Peyer's patch (tissue), 4 donors: ENCODE results near the gene STXBP1. TPM values are rescaled to one million over a fixed set of nuclear protein-coding genes. Genes with fewer than 3 reads are reported as not detected.

ENCODE experiments used
- DNase-seq, 3 donors: peaks; one replicate each; pipeline ENCODE4 v3.0.0-alpha.2; 2017 to 2019
- H3K27ac ChIP-seq, 4 donors: fragments of 200-600 bp; sonication (generic); one replicate each; pipeline ENCODE4 v1.5.1; 2016 to 2019
- H3K27me3 ChIP-seq, 2 donors: fragments of 200-600 bp; sonication (generic); one replicate each; pipeline ENCODE4 v1.5.1; 2019
- H3K36me3 ChIP-seq, 3 donors: fragments of 200-600 bp; sonication (generic); one replicate each; pipeline ENCODE4 v1.5.1; 2016 to 2019
- H3K4me1 ChIP-seq, 4 donors: fragments of 200-600 bp; sonication (generic); one replicate each; pipeline ENCODE4 v1.5.1; 2016 to 2019
- H3K4me3 ChIP-seq, 4 donors: fragments of 200-600 bp; sonication (generic); 1 replicate in 3 of 4; 2 replicates in 1 of 4; pipeline ENCODE4 v1.5.1; 2016 to 2019; ENCODE audit warnings: mild to moderate bottlenecking in 1 of 4
- H3K9me3 ChIP-seq, 4 donors: fragments of 200-600 bp; sonication (generic); one replicate each; pipeline ENCODE4 v1.5.1; 2016 to 2019; ENCODE audit warnings: mild to moderate bottlenecking in 1 of 4
- CTCF ChIP-seq, 6 experiments: fragments of 450-650 bp in 4 of 6; fragments of 200-600 bp in 2 of 6; sonication (generic) in 1 of 6; IDR thresholded peaks; one replicate each; pipeline ENCODE4 v1.5.1; 2017 to 2019; ENCODE audit warnings: antibody characterized with exemption in 6 of 6, mild to moderate bottlenecking in 3 of 6, moderate library complexity in 1 of 6
- POLR2A ChIP-seq, 2 donors: fragments of 450-650 bp; IDR thresholded peaks; one replicate each; pipeline ENCODE4 v1.5.1; 2017; ENCODE audit warnings: antibody characterized with exemption in 2 of 2, mild to moderate bottlenecking in 2 of 2, moderate library complexity in 2 of 2
- total RNA-seq, 4 donors: library from RNA; depleted of rRNA; stranded (reverse); fragments of >200 nt; gene quantifications; one replicate each; pipeline ENCODE4 v1.1.0, GENCODE V29; 2016

Gene STXBP1
- total RNA-seq, 4 donors from 2014 or later, result 4.4 to 90.8 (median 12.6) TPM

DNA sequence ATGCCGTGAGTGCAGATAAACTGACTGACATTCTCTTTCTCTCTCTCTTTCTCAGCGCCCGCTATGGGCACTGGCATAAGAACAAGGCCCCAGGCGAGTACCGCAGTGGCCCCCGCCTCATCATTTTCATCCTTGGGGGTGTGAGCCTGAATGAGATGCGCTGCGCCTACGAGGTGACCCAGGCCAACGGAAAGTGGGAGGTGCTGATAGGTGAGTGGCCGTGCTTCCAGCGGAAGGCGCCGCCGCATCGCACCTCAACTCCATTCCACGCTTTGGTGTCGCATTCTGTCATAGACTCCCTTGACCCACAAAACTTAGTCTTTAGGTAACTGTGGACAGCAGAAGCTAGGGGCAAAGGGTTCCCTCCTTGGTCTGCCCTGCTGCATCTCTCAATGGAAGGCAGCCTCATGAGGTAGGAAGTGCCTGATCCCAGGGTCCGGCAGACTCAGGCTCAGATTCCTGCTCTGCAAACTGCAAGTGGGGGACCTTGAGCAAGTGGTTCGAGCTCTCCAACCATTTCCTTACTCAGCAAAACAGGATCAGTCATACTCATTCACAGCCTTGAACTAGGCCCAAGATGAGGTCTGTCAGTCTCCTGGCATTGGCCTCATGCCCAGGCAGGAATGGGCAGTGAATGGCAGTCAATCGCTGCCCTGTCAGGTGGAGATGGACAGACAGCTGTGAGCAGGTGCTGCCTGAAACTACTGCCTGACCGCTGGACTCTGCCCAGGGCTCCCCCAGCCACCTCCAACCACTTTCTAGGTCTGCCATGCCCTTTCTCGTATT, 70.5 kb downstream of the STXBP1 start:
- no peak overlapping the region for H3K27ac ChIP-seq
- peaks cover 0 to 47% (median 0%) of the 10 kb centered on the region in 3 donors for H3K36me3 ChIP-seq
- no peaks in the 10 kb centered on the region for H3K27me3 ChIP-seq
- DNase-seq, result no peak
- TF ChIP-seq CTCF (IDR thresholded peaks at IDR 0.05) (no peak), POLR2A (IDR thresholded peaks at IDR 0.05) (no peak)
- H3K9me3 ChIP-seq, result no peaks in the 10 kb centered on the region
- H3K4me3 ChIP-seq, result no peak overlapping the region
- H3K4me1 ChIP-seq, result no peaks in the 10 kb centered on the region

DNA sequence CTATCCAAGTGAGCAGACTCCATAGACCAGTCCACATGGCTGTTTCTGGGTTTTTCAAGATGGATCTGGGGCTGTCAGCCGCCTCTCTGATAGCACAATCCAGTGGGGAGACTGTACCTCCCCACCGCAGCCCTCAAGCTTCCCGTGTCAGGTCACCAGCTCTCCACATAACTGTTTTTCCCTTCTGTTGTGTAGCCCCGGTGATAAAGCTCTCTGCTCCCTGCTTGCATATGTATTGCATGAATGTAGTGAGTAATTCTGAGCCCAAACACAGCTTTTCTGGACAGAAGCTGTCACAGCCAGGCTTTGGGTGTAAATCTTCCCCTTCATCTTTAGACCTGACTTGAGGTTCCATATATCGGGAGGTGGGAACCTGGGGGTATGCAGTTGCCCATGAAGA, 71.6 kb downstream of the STXBP1 start:
- Histone ChIP-seq H3K27ac (no peak overlapping the region), H3K4me1 (no peaks in the 10 kb centered on the region), H3K36me3 (peaks cover 0 to 41% (median 0%) of the 10 kb centered on the region in 3 donors), H3K27me3 (no peaks in the 10 kb centered on the region), H3K9me3 (no peaks in the 10 kb centered on the region), H3K4me3 (no peak overlapping the region)
- TF ChIP-seq CTCF (IDR thresholded peaks at IDR 0.05), result no peak
- DNase-seq, result no peak

DNA sequence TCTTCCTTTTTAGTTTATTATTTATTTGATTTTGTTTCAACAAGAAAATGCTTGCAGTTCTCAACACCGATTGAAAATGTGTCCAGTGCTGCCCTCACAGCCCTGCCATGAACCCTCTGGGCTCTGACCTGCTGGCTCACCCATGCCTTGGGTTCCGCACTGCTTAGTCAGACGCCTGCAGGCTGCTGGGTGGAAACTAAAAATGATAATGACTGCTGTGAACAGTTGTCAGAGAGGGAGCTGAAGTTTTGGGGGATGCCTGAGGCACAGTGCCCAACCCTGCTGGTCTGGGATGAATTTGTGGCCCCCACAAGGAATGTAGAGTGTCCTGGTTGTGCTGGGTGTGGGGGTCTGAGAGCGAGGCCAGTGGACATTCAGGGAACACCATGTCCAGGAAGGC, 72.5 kb downstream of the STXBP1 start:
- DNase-seq, result no peak
- TF ChIP-seq CTCF (IDR thresholded peaks at IDR 0.05) (no peak), POLR2A (IDR thresholded peaks at IDR 0.05) (no peak)
- Histone ChIP-seq H3K36me3 (peaks cover 0 to 38% (median 0%) of the 10 kb centered on the region in 3 donors), H3K4me3 (no peak overlapping the region), H3K4me1 (no peaks in the 10 kb centered on the region), H3K27me3 (no peaks in the 10 kb centered on the region), H3K27ac (no peak overlapping the region), H3K9me3 (no peaks in the 10 kb centered on the region)

DNA sequence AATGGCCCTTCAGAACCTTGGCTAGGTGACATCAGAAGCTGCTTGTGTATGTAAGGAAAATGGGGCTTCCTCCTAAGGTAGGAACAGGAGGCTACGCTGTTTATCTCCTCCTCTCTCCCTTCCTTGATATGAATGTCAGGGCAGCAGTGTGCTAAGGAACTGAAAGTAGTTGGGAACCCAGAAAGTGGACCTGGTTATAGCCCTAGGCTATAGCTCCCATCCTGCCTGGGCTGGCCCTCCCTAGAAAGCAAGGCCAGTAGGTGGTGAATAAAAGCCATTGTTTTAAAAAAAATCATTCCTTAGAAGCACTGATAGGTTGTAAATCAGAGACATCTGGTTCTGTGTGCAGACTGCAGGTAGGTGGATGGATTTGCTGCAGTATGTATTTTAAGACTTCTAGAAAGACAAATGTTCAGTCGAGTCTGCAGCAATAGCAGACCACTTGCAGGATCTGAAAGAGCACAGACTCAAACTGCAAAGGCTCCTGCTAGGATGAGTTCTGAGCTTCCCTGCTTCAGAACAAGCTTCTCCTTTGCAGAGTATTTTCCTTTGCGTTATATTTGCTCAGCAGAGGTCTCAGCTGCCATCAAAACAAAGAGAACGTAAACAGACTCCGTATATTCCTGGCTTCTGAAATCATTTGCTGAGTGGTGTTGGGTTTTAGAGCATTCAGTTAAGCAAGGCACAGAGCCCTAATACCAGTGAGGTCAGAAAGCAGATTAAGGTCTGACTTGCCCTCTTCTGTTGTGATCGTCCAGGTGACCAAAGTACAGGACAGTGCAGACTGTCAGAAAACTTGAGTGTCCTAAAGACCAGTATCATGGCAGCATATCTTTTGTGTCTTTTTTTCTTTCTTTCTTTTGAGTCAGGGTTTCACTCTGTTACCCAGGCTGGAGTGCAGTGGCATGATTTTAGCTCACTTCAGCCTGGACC, 74.7 kb downstream of the STXBP1 start:
- TF ChIP-seq CTCF (IDR thresholded peaks at IDR 0.05), result no peak
- no peak for TF ChIP-seq POLR2A (IDR thresholded peaks at IDR 0.05)
- H3K27ac ChIP-seq, result no peak overlapping the region
- H3K4me3 ChIP-seq, result no peak overlapping the region
- no peaks in the 10 kb centered on the region for H3K27me3 ChIP-seq
- no peaks in the 10 kb centered on the region for H3K4me1 ChIP-seq
- DNase-seq, result no peak
- no peaks in the 10 kb centered on the region for H3K9me3 ChIP-seq
- H3K36me3 ChIP-seq, result peaks cover 0 to 24% (median 0%) of the 10 kb centered on the region in 3 donors

DNA sequence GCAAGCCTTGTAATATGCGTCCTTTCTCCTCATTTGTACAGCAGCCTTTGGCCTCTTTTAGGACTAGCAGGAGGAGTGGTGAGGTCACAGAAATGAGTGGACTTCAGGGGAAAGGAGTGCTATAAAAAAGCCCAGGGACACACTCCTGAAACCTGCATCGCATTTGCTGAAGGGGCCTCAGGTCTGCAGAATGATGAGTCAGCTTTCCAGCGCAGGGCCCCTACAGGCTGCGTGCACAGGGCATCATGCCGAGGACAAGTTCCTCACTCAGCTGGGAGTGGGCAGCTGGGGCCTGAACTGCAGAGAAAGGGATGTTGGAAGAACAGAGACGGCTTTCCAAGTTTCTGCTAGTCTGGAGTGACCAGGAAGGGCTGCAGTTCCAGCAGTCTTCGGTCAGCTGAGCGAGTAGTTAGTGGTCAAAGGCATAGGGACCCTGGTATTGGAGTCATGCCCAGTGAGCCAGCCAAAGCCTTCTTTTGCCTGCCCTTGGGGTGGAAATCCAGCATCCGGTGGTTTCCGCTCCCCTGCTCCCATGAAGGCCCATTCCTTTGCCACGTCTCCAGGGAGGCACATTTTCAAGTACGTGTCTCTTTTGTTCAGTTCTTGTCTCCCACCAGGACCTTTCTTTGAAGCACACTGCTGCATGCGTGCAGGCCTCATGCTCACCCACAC, 77.4 kb downstream of the STXBP1 start:
- Histone ChIP-seq H3K4me3 (no peak overlapping the region), H3K27ac (no peak overlapping the region), H3K36me3 (peaks cover 0 to 8% (median 0%) of the 10 kb centered on the region in 3 donors), H3K9me3 (no peaks in the 10 kb centered on the region), H3K27me3 (no peaks in the 10 kb centered on the region), H3K4me1 (no peaks in the 10 kb centered on the region)
- TF ChIP-seq CTCF (IDR thresholded peaks at IDR 0.05) (no peak), POLR2A (IDR thresholded peaks at IDR 0.05) (no peak)
- DNase-seq, result no peak
